Hepatocyte (in vitro differentiated cells): ENCODE data around the gene SLC8A2. TPM values are rescaled to one million over a fixed set of nuclear protein-coding genes. Genes with fewer than 3 reads are reported as not detected.

ENCODE experiments used
- DNase-seq: peaks from one replicate; pipeline ENCODE4 v3.0.0-alpha.2; 2016; ENCODE audit warnings: low spot score
- H2AFZ ChIP-seq: fragments of 200-600 bp; sonication (generic); 2 replicates; pipeline ENCODE4 v1.6.0; 2016; ENCODE audit warnings: antibody characterized with exemption, mild to moderate bottlenecking
- H3K27ac ChIP-seq: fragments of 200-600 bp; sonication (generic); 2 replicates; pipeline ENCODE4 v1.5.1; 2016; ENCODE audit warnings: mild to moderate bottlenecking
- H3K27me3 ChIP-seq: fragments of 200-600 bp; sonication (generic); 2 replicates; pipeline ENCODE4 v1.6.1; 2016
- H3K36me3 ChIP-seq: fragments of 200-600 bp; sonication (generic); replicated peaks from 2 replicates; pipeline ENCODE4 v1.5.1; 2016; ENCODE audit warnings: low read depth; ENCODE audit not compliant: insufficient read depth
- H3K4me1 ChIP-seq: fragments of 200-600 bp; sonication (generic); 2 replicates; pipeline ENCODE4 v1.5.1; 2016; ENCODE audit warnings: mild to moderate bottlenecking, moderate library complexity; ENCODE audit not compliant: insufficient read depth
- H3K4me2 ChIP-seq: fragments of 200-600 bp; sonication (generic); 2 replicates; pipeline ENCODE4 v1.6.0; 2016
- H3K4me3 ChIP-seq: fragments of 200-600 bp; sonication (generic); 2 replicates; pipeline ENCODE4 v1.5.1; 2016; ENCODE audit warnings: mild to moderate bottlenecking
- H3K79me2 ChIP-seq: fragments of 200-600 bp; sonication (generic); 2 replicates; pipeline ENCODE4 v1.6.0; 2017; ENCODE audit warnings: mild to moderate bottlenecking
- H3K9me2 ChIP-seq: fragments of 200-600 bp; sonication (generic); replicated peaks from 2 replicates; pipeline ENCODE4 v1.6.0; 2017; ENCODE audit warnings: mild to moderate bottlenecking; ENCODE audit not compliant: insufficient read depth
- H3K9me3 ChIP-seq: fragments of 200-600 bp; sonication (generic); 2 replicates; pipeline ENCODE4 v1.5.1; 2016; ENCODE audit warnings: low read depth, mild to moderate bottlenecking
- H4K20me1 ChIP-seq: fragments of 200-600 bp; sonication (generic); 2 replicates; pipeline ENCODE4 v1.6.0; 2016; ENCODE audit warnings: mild to moderate bottlenecking; ENCODE audit not compliant: insufficient read depth, poor library complexity, severe bottlenecking
- CTCF ChIP-seq: fragments of 200-600 bp; sonication (generic); IDR thresholded peaks from 2 replicates; pipeline ENCODE4 v1.5.1; 2016; ENCODE audit warnings: antibody characterized with exemption, mild to moderate bottlenecking; ENCODE audit not compliant: poor library complexity
- EZH2 ChIP-seq: fragments of 200-600 bp; sonication (generic); IDR thresholded peaks from 2 replicates; pipeline ENCODE4 v1.6.1; 2016; ENCODE audit warnings: antibody characterized with exemption, mild to moderate bottlenecking, borderline replicate concordance
- EZH2phosphoT487 ChIP-seq: fragments of 200-600 bp; sonication (generic); IDR thresholded peaks from one replicate; pipeline ENCODE4 v1.6.1; 2018; ENCODE audit warnings: antibody characterized with exemption, mild to moderate bottlenecking, low read depth, moderate library complexity; ENCODE audit not compliant: unreplicated experiment, severe bottlenecking
- WGBS: methylation state at CpG from one replicate; pipeline ENCODE4 v1.1.6; 2016; ENCODE audit warnings: low lambda C conversion rate; ENCODE audit errors: missing lambda C conversion rate; 5-methylcytosine and 5-hydroxymethylcytosine counted together
- polyA plus RNA-seq: library from polyadenylated mRNA; unstranded; fragments of >200 nt; fragmentation: Nextera tagmentation; extraction: Ambion mirVana; gene quantifications from 2 replicates; pipeline ENCODE4 v1.2.1, GENCODE V29; 2016
- total RNA-seq: library from RNA; depleted of rRNA; stranded (reverse); fragments of >200 nt; gene quantifications from 2 replicates; pipeline ENCODE4 v1.2.3, GENCODE V29; 2014

Gene SLC8A2
- total RNA-seq, result 1.1 and 1.2 TPM in 2 replicates
- 0.24 and 0.40 TPM in 2 replicates for polyA plus RNA-seq

DNA sequence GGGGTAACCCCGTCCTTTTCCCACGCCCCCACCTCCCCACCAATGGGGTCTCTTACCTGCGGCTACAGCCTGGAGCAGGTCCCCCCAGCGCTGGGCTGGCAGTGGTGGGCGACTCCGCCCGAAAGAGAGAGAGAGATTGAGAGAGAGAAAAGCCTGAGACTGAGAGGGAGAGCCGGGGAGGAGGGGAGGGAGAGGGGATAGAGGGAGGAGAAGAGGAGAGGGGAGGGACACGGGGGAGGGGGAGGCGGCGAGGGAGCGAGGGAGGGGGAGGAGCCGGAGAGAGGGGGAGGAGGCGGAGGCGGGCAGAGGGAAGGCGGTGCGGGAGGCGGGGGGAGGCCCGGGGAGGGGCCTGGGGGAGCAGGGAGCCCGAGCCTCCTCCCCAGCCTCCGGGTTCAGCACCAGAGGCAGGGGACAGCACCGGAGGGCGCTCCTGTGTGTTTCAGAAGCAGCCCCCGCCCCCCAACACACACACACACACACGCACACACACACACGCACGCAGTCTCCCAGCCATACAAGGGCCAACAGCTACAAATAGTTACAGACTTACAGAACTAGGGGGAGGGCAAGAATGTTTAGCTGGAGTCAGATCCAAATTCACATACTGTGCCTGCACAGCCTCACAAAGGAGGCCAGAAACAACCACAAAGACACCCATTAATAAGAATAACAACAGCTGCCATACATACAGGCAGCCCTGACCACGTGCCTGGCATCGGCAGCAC lies at the start of gene SLC8A2:
SLC8A2 (minus strand) TSS at position 161 of the 725 bp plus-strand sequence. CDS start 5,490 bp downstream, outside the sequence.
- Histone ChIP-seq H3K27ac (no peak within 1 kb of the TSS), H3K79me2 (no peaks in the 10 kb centered on the region), H3K4me2 (peak within 1 kb of the TSS; percentile 84), H3K9me2 (no peaks in the 10 kb centered on the region), H3K27me3 (peaks cover 44% of the 10 kb centered on the region), H3K4me1 (peaks cover 6% of the 10 kb centered on the region), H3K4me3 (no peak within 1 kb of the TSS), H3K9me3 (no peaks in the 10 kb centered on the region), H3K36me3 (no peaks in the 10 kb centered on the region), H4K20me1 (no peaks in the 10 kb centered on the region), H2AFZ (no peak within 1 kb of the TSS)
- TF ChIP-seq EZH2phosphoT487, result no peak
- TF ChIP-seq EZH2, result no peak
- no peak for TF ChIP-seq CTCF
- peak; percentile 93 for DNase-seq
- WGBS, result 12% methylated on average over 9 of the region's 29 CpGs

- Histone ChIP-seq H3K27ac (no peak overlapping the region), H3K4me1 (no peaks in the 10 kb centered on the region), H3K9me3 (no peaks in the 10 kb centered on the region), H4K20me1 (no peaks in the 10 kb centered on the region), H3K36me3 (no peaks in the 10 kb centered on the region), H3K27me3 (no peaks in the 10 kb centered on the region), H3K4me2 (no peak overlapping the region), H2AFZ (no peak overlapping the region), H3K9me2 (no peaks in the 10 kb centered on the region), H3K4me3 (no peak overlapping the region), H3K79me2 (no peaks in the 10 kb centered on the region)
- no peak for DNase-seq
- WGBS, result 84% methylated on average over 4 of the region's 6 CpGs
- TF ChIP-seq EZH2phosphoT487 (no peak), CTCF (no peak), EZH2 (no peak)
These were observed 49.1 kb upstream of the SLC8A2 start for GRCh38 chr19:47520839-47521238.

DNA sequence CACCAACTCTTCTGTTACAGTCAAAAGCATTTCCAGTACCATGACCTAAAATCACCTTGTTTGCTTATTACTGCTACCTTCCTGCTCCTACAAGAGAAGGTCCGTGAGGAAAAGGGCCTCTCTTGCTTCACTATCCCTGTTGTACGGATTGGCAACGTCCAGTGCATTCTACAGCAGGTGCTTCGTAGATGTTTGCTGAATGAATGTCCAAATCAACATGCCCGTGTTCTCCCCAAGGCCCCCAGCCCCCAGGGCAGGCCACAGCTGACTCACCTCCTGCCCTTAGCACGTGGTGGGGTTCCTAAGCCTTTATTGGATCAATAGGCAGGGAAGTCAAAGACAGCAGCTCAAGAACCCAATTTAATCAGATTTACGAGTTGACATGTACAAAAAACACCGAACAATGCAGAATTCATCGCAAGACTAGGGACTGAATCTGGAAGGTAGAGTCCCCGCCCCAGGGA lies 48.7 kb upstream of the SLC8A2 start:
- DNase-seq, result no peak
- Histone ChIP-seq H3K9me2 (no peaks in the 10 kb centered on the region), H3K9me3 (no peaks in the 10 kb centered on the region), H3K36me3 (no peaks in the 10 kb centered on the region), H4K20me1 (no peaks in the 10 kb centered on the region), H3K27ac (no peak overlapping the region), H2AFZ (no peak overlapping the region), H3K79me2 (no peaks in the 10 kb centered on the region), H3K27me3 (no peaks in the 10 kb centered on the region), H3K4me3 (no peak overlapping the region), H3K4me2 (no peak overlapping the region), H3K4me1 (no peaks in the 10 kb centered on the region)
- TF ChIP-seq EZH2 (no peak), EZH2phosphoT487 (no peak), CTCF (no peak)
- 64% methylated on average over 10 of the region's 10 CpGs for WGBS
